C1 segment of cervical spinal cord (tissue), 14 donors: ENCODE measurements around the gene ZNF541.

Experiments
- DNase-seq, 14 donors: peaks; one replicate each; lab custom pipeline; 2025; lab: John Stamatoyannopoulos, UW

ZNF541 gene, protein sequence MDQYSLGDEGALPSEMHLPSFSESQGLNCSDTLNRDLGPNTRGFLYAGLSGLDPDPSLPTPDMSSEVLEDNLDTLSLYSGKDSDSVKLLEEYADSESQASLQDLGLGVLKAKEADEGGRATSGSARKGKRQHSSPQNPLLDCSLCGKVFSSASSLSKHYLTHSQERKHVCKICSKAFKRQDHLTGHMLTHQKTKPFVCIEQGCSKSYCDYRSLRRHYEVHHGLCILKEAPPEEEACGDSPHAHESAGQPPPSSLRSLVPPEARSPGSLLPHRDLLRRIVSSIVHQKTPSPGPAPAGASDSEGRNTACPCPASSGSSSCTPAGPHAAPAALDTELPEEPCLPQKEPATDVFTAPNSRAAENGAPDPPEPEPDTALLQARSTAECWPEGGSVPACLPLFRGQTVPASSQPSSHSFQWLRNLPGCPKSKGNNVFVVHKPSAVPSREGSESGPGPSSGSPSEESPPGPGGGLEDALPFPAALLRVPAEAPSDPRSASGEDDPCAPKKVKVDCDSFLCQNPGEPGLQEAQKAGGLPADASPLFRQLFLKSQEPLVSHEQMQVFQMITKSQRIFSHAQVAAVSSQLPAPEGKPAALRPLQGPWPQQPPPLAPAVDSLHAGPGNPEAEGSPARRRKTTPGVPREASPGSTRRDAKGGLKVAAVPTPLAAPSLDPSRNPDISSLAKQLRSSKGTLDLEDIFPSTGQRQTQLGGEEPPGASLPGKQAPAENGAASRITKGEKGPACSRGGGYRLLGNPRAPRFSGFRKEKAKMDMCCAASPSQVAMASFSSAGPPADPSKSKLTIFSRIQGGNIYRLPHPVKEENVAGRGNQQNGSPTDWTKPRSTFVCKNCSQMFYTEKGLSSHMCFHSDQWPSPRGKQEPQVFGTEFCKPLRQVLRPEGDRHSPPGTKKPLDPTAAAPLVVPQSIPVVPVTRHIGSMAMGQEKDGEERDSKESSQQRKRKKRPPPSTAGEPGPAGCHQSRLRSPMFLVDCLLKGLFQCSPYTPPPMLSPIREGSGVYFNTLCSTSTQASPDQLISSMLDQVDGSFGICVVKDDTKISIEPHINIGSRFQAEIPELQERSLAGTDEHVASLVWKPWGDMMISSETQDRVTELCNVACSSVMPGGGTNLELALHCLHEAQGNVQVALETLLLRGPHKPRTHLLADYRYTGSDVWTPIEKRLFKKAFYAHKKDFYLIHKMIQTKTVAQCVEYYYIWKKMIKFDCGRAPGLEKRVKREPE (N-terminal part only)

DNA sequence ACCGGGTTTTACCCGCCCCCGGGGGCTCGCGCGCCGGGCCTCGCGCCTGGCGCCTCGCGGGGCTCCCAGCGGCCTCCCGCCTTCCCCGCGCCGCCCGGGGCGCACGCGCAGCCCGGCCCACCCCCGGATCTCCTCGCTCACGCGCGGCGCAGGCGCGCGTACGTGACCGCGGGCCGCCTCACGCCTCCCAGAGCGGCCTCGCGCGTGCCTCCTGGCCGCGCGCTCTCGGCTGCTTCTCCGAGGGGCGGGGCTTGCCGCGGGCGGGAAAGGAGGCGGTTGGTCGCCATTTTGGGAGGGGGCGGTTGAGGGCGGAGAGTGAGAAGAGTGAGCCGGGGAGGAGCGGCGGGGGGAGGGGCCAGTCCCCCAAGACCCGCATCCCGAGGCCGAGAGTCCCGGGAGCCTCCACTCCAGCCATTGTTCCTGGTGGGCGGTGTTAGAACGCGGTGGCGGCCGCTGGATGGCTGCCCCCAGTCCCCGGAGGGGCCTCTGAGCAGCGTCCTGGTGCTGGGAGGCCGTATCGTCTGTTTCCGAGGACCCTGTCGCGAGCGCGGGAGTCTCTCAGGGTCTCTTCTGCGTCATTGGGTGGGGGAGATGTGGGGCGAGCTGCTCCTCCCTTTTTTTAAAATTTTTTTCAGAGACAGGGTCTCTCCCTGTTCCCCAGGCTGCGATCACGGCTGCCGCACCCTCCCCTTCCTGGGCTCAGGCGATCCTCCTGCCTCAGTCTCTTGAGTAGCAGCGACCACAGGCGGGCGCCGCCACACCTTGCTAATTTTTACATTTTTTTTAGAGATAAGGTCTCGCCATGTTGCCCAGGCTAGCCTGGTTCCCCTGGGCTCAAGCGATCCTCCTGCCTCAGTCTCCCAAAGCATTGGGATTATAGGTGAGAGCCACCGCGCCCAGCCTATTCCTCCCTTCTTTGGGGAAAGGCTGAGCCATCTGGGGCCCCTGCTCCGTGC is at the start of gene ZNF541:
TSS of gene ZNF541 (minus strand) at position 78 of the 956 bp plus-strand sequence. CDS start 17,292 bp downstream, outside the sequence.
- DNase-seq, result peak in 11 of 14 donors; percentile 1 to 64 (median 34)

DNA sequence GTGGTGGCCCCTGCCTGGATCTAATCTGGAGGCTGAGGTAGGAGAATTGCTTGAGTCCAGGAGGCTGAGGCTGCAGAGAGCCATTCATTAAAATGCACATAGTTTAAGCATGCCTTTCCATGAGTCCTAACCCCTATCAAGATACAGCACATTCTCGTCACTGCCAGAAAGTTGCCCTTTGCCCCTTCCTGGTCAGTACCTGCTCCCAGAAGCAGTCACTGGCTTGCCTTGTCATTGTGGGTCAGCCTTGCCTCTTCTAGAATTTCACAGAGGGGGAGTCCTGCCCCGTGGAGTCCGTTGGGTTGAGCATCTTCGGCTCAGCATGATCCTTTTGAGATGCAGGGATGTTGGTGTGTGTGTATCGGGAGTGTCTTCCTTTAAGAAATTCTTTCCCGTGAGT is 46.8 kb upstream of the ZNF541 start:
- no peak for DNase-seq

DNA sequence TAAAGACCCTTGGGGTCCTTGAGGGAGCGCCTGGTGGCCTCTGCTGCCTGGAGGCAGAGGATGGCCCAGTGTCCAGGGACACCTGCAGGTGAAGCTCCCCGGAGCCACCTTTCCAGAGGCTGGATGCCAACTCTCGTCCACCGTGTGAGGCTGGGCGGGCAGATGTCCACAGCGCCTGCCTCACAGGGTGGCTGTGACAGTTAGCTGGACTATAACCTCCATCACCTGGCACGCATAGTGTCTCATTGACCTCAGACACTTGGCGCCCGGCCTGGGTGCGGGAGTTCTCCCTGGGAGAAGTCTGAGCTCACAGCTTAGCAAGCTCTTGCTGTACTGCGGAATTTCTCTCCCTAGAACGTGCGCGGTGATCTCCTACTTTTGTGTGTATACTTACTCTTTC is 45.8 kb upstream of the ZNF541 start:
- peak in 7 of 14 donors; percentile 5 to 54 (median 33) for DNase-seq

DNA sequence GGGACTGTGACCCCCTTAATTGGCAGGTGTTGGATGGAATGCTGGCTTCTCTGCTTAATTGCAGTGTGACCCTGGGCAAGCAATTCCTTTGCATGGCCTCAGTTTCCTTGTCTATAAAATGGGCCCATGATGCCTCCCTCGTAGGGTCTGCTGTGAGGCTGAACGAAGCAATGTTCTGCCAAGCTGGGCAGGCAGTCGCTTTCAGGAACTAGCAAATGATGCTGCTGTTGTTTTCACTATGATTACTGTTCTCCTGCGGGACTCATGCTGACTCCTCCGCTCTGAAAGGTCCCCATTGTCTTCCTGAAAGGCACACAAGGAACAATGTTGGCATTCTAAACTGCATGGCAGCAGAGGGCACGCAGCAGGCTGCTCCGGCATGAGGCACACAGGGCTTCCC is 42.8 kb upstream of the ZNF541 start:
- peak in 10 of 14 donors; percentile 37 to 80 (median 58) for DNase-seq

DNA sequence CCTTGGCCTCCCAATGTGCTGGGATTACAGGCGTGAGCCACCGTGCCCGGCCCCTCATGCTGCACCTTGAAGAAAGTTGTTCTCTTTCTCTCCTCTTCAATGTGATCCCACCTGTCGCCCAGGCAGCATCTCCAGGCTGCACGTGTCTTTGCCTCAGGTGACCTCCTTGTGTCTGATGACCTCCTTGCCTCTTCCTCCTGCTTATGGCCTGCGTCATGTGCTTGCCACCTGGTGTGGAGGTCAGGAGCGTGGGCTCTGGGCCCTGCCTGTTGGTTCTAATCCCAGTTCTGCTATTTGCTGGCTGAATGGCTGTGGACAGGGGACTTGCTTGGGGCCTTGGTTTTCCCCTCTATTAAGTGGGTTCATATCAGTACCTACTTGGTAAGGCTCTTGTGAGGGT is 42.3 kb upstream of the ZNF541 start:
- peak in 1 of 14 donors; percentile 21 for DNase-seq

DNA sequence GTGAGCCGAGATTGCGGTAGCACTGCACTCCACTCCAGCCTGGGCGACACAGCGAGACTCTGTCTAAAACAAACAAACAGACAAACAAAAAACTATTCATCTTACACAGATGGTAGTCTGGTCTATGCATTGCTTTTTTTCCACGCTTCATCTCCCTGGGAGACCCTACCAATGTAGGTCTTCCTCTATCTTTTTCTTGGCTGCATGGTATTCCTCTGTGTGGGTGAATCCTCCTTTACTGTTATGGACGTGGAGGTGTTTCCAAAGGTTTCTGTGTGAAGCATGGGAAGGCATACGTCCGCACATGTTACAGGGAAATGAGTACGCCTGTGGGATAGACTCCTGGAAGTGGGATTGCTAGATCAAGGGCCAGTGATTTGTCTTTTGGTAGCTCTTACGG is 41.6 kb upstream of the ZNF541 start:
- DNase-seq, result no peak

DNA sequence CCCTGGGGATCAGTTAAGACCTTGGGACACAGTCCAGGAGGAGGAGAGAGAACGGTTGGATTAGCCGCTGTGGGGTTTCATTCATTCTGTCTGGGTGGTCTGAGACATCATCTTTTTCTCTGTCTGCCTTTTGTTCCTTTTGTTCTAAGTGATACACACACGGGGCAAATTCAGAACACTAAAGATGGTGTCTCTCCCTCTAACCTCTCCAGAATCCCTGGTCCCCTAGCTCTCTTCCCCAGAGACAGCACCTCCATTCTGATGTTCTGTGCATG is 41.0 kb upstream of the ZNF541 start:
- no peak for DNase-seq

DNA sequence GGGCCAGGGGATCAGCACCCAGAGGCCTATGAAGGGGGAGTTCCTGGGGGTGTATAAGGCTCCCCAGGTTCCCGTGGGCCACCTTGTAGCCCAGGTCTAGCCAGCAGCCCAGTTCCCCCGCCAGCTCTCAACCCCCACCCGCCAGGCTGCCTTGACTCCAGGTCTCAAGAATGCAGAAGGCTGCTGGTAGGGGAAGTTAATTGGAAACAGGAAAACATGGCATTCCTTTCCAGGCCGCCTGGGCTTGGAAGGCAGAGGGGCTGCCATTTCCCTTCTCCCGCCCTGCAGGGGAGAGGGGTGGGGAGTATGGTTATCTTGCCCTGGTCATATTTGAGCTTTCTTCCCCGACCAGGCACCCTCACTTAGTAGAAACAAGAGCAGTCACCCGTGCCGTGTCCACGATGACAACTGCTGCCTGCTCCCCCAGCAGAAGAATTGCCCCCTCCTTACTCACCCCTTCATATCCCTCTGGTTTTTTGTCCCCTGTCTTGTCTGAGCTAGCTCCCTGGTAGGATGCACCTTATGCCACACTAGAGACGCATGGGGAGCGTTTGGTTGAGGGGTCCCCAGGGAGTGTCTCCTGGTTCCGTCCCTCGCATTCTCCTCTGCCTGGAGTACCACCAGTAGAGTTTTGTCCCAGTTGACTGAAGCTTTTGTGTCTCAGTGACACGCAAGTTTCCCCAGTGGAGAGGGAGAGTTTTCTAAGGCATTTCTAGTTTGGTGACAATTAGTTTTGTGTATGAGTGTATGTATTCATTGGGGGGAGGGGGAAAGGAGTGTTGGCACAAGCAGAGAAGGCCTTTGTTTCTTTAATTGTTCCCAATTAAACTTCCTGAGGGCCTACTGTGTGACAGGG is 40.4 kb upstream of the ZNF541 start:
- DNase-seq, result peak in 5 of 14 donors; percentile 27 to 60 (median 36)

DNA sequence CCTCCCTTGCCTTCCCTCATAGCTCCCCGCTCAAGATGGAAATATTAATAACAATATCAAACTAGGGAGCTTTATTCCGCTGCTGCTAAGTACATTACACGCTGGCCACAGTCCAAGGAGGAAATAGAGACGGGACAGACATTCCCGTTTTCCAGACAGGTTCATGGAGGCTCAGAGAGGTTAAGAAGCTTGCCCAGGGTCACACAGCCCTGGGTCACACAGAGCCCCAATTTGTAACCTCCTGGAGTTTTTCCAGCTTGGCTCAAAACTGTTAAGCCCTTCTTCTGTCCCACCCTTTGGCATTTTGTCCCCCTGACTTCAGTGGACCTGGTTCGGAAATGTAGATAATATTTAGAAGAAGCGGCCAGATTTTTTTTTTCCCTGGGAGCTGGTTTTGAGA is 38.0 kb upstream of the ZNF541 start:
- no peak for DNase-seq

DNA sequence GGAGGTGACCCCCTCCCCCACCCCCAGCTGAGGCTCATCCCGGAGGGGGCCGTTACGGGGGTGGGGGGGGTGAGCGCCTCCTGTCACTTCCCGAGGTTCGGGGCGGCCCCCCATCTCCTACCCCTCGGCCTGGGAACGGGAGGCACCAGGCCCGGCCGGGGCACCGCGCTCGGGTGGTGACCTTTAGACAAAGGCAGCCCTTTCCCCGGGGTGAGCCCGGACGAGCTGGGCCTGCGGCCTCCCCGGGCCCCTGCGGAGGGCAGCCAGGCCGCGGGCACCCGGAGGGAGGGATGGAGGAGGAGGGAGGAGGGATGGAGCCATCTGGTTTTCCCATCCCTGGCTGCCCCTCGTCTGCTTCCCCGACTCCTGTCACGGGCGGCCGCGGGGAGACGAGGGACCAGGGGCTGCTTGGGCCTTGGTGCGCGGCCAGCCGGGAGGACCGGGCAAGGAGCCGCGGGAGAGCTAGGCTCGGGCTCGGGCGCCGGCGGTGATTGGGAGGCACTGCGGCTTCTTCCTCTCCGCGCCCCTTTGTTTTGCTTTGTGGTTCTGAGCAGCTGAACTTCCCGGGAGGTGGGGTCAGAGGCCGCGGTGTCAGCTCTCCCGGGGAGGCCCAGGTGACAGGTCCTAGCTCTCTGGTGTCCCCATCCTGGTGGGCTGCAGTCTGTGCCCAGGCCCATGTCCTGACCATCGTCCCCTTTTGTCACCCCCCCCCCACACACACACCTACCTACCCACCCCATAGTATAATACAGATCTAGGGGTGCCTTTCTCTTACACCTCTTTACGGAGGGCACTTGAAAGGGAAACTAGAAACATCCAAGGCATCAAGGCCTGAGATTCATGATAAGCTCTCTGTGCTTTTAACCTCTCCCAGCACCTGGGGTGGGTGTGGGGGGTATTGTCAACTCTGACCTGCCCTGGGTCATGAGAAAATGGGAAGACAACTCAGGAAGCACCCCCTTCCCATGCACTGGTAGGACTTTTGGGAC is 37.3 kb upstream of the ZNF541 start:
- peak in 9 of 14 donors; percentile 16 to 71 (median 31) for DNase-seq

DNA sequence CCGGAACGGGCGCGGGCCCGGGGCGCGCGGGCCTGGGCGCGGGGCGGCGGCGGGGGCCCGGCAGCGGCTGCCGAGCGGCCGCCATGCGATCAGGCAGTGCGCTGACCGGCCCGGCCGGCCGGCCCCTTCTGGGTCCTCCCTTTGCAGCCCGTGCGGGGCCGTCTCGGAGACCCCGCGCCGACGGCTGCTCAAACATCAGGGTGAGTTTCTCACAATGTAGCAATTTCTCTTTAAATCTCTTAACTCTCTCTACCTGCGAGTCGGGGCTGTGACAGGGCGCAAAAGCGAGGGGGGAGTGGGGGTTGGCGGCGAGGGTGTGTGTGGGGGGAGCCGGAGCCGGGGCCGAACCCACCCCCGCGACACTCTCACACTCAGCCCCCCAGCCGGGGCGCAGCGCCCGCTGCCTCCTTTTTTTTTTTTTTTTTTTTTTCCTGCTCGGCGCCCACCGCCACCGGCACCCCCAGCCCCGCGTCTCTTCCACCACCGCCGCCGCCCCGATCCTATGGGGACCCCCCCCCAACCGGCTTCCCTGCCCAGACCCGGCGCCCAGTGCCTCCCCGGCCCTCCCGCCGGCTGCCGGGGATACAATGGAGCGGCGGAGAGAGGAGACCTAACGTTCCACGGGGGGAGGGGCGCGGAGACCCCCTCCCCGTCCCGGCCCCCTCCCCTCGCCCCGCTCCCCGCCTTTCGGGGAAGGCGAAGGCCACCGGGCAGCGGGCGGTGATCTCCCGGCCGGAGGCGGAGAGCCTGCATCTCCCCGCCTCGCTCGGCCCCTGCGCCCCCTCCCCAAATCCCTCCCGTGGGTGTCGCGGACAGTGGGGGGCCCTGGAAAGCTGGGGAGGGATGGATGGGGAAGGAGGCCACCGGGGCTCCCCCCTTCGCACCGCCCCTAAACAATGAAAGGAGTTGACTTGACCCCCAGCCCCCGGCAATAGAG is 36.3 kb upstream of the ZNF541 start, which contains the start of gene BICRA:
TSS of gene BICRA (plus strand) at position 166 of the 937 bp plus-strand sequence. CDS start 64,441 bp downstream, outside the sequence.
- DNase-seq, result peak; percentile 25 to 88 (median 77)

DNA sequence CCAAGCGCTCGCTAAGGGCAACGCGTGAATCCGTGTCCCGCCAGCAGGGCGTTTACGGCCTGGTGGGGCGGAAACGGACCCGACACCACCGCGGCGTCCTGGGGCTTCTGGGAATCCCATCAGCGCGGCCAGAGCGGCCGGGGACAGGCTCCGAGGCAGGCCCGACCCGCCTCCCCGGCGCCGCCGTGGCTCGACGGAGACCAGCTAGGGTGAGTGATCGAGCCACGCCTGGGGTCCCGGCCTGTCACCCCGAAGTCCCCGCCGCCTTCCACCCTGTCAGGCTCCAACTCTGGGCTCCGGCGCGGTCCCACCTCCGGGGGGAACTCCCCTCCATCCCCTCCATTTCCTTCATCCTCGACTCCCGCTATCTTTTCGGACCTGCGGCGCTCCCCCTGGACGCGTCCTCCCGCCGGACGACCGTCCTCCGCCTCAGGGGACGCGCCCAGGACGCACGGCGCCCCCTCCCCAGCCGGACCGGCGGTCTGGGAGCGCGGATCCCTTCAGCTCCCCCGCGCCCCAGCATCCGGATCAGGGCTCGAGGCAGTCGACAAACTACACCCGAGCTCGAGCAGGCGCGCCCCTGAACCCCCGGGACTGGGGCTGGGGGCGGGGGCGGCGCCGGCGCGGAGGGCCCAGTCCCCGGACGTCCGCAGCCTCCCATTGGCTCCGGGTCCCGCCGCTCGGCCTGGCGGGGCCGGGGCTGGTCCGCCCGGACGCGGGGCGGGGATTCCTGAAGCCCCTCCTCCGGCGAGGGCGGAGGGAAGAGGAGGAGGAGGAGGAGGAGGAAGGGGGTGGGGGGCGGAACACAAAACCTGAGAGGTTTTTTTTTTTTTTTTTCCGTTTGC is 35.3 kb upstream of the ZNF541 start:
- DNase-seq, result peak; percentile 42 to 95 (median 86)

DNA sequence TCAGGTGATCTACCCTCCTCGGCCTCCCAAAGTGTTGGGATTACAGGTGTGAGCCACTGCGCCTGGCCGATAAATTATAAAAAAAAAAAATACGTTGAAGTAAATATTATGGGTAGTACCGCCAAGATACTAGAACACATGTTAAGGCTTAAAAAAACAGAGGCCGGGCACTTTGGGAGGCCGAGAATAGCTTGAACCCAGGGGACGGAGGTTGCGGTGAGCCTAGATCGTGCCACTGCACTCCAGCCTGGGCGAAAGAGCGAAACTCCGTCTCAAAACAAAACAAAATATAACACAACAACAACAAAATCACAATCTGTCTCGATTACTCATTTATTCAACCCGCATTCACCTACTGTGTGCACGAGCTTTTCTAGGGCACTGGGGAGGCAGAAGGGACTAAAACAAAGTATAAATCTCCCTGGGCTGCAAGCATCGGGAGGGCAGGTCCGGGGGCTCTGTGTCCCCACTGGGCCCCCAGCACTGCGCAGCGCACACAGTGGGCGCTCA is 34.7 kb upstream of the ZNF541 start:
- DNase-seq, result no peak

DNA sequence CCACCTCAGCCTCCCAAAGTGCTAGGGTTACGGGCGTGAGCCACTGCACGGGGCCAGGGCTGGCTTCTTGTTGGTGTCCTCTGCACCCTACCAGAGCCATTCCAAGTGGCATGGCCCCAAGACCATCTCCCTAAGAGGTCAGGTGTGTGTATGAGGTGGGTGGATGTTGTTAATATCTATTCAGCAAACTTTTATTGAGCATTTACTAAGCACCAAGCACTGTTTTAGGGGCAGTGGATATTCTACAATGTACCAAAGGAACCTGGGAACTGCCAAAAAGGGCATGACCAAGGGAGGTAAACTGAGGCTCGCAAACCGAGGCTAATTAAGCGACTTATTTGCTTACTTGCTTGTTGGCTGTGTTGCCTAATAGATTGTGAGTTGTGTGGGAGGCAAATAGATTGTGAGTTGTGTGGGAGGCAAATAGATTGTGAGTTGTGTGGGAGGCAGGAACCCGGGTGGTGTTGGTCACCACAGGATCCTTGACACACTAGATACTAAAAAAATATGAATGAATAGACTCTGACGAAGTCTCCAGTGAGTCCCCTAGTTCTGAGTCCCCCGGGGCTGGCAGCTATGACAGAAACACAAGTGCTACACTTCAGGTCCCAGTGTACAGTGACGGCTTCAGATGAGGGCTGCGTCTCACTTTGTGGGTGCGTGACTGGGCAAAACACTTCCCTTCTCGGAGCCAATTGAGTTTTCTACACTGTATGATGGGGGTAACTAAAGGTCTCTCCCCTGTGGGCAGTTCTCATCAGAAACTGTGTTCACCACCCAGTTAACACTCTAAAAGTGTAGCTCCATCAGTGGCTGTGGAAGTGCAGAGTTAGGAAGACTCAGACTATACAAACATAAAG is 31.0 kb upstream of the ZNF541 start:
- DNase-seq, result no peak
